IPS-18a (cell line): Measurements from ENCODE around the gene EIF4EBP3.

Experiments
- H3K27ac ChIP-seq: one replicate; pipeline ENCODE4 v1.5.1; 2013; ENCODE audit warnings: low read length
- H3K27me3 ChIP-seq: one replicate; pipeline ENCODE4 v1.6.1; 2013; ENCODE audit warnings: mild to moderate bottlenecking, low read length; ENCODE audit not compliant: control insufficient read depth, insufficient read depth
- H3K36me3 ChIP-seq: one replicate; pipeline ENCODE4 v1.6.1; 2013; ENCODE audit warnings: low read depth, low read length; ENCODE audit not compliant: control insufficient read depth
- H3K4me1 ChIP-seq: one replicate; pipeline ENCODE4 v1.6.1; 2013; ENCODE audit warnings: low read depth, low read length; ENCODE audit not compliant: control insufficient read depth
- H3K4me3 ChIP-seq: one replicate; pipeline ENCODE4 v1.5.1; 2013; ENCODE audit warnings: low read length
- H3K9ac ChIP-seq: one replicate; pipeline ENCODE4 v1.6.1; 2013; ENCODE audit warnings: mild to moderate bottlenecking, low read length, moderate library complexity
- H3K9me3 ChIP-seq: one replicate; pipeline ENCODE4 v1.6.1; 2013; ENCODE audit warnings: low read depth, low read length; ENCODE audit not compliant: control insufficient read depth

The EIF4EBP3 gene

GRCh38 chr5:140558542-140558941, 11.1 kb downstream of the EIF4EBP3 start:
- H3K4me1 ChIP-seq, result peaks cover 13% of the 10 kb centered on the region
- H3K27ac ChIP-seq, result no peak overlapping the region
- no peaks in the 10 kb centered on the region for H3K9me3 ChIP-seq
- no peak overlapping the region for H3K4me3 ChIP-seq
- no peaks in the 10 kb centered on the region for H3K27me3 ChIP-seq
- no peaks in the 10 kb centered on the region for H3K36me3 ChIP-seq
- H3K9ac ChIP-seq, result no peak overlapping the region

DNA sequence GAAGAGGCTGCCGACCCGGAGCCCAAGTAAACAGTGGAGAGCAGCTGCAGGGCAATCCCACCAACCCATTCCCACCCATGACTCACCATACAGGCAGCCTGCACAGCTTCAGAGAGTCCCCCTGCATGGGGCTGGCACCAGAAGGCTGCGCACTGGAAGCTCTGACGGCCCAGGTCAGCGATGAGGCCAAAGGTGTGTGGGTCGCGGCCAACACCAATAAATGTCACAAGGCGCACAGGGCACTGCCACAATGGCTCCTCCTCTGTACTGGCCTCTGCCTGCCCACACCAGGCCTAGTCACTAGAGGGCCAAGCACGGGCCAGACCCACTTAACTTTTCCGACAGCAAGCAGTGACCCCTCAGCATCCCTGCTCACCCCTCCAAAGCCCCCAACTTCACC, 12.8 kb downstream of the EIF4EBP3 start:
- Histone ChIP-seq H3K4me3 (no peak overlapping the region), H3K9ac (no peak overlapping the region)

GRCh38 chr5:140561753-140562523, 14.5 kb downstream of the EIF4EBP3 start:
- H3K27me3 ChIP-seq, result no peaks in the 10 kb centered on the region
- no peak overlapping the region for H3K4me3 ChIP-seq
- no peak overlapping the region for H3K9ac ChIP-seq

More for the DNA sequence above, 12.8 kb downstream of the EIF4EBP3 start:
- no peak overlapping the region for H3K27ac ChIP-seq
- peaks cover 18% of the 10 kb centered on the region for H3K4me1 ChIP-seq
- no peaks in the 10 kb centered on the region for H3K36me3 ChIP-seq
- H3K27me3 ChIP-seq, result no peaks in the 10 kb centered on the region
- H3K9me3 ChIP-seq, result no peaks in the 10 kb centered on the region

GRCh38 chr5:140563596-140563995, 16.1 kb downstream of the EIF4EBP3 start:
- H3K27me3 ChIP-seq, result no peaks in the 10 kb centered on the region
- peak overlapping the region; percentile 83 for H3K9ac ChIP-seq
- peak overlapping the region; percentile 90 for H3K4me3 ChIP-seq
- H3K27ac ChIP-seq, result no peak overlapping the region
- H3K4me1 ChIP-seq, result peaks cover 5% of the 10 kb centered on the region
- H3K9me3 ChIP-seq, result no peaks in the 10 kb centered on the region
- peaks cover 18% of the 10 kb centered on the region for H3K36me3 ChIP-seq

More at GRCh38 chr5:140561753-140562523, 14.5 kb downstream of the EIF4EBP3 start:
- Histone ChIP-seq H3K9me3 (no peaks in the 10 kb centered on the region), H3K27ac (no peak overlapping the region), H3K4me1 (peaks cover 10% of the 10 kb centered on the region), H3K36me3 (peaks cover 7% of the 10 kb centered on the region)

DNA sequence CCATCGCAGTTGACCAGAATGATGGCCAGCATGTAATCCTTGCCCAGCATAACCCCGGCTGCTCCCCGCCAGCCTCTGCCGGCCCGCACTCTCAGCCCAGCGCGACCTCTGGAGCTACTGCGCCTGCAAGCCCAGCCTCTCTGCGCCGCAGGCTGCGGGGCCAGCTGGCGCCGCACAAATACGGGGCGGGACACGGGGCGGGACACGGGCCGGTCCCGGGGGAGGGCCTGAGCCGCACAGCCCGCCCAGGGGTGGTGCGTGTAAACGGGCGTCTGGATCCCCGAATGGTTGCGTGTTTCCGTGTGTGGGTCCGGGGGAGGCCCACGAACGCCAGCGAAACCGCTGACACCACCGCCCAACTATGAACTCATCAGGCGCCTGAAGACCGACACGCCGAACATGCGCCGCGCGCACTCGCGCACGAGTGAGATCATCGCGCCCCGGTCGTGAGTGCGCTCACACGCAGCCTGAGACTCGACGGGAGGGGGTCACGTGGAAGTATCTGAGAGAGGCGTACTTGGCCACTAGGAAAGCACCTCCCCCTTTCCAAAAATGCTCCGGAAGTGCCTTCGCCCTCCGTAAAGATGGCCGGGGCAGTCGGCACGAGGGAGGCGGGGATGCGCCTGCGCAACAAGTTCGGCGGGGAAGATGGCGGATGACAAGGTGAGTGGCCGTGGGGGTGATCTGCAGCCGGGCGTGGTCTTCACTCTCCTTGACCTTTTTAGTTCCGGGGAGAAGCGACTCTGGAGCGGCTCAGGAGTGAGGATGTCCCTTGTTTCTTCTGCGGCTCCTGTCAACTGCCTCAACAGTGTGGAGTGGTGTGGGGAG, 16.9 kb downstream of the EIF4EBP3 start, which contains the start of the genes APBB3 and SLC35A4:
APBB3 (minus strand) TSS at position 403 of the 828 bp plus-strand sequence; CDS start at position 50, 353 bp downstream.
SLC35A4 (plus strand) TSS at position 633 of the 828 bp plus-strand sequence. CDS start 2,342 bp downstream, outside the sequence.
- H3K9ac ChIP-seq, result peak within 1 kb of the TSS; percentile 83
- H3K27ac ChIP-seq, result peak within 1 kb of the TSS; percentile 55
- H3K36me3 ChIP-seq, result peaks cover 18% of the 10 kb centered on the region
- H3K4me1 ChIP-seq, result peaks cover 5% of the 10 kb centered on the region
- H3K27me3 ChIP-seq, result no peaks in the 10 kb centered on the region
- peak within 1 kb of the TSS; percentile 90 for H3K4me3 ChIP-seq
- H3K9me3 ChIP-seq, result no peaks in the 10 kb centered on the region

GRCh38 chr5:140565024-140565779, 17.7 kb downstream of the EIF4EBP3 start:
- peaks cover 5% of the 10 kb centered on the region for H3K4me1 ChIP-seq
- H3K36me3 ChIP-seq, result peaks cover 18% of the 10 kb centered on the region
- no peaks in the 10 kb centered on the region for H3K9me3 ChIP-seq
- peak overlapping the region; percentile 90 for H3K4me3 ChIP-seq
- no peaks in the 10 kb centered on the region for H3K27me3 ChIP-seq
- peak overlapping the region; percentile 55 for H3K27ac ChIP-seq
- peak overlapping the region; percentile 83 for H3K9ac ChIP-seq

- peaks cover 18% of the 10 kb centered on the region for H3K36me3 ChIP-seq
- H3K9ac ChIP-seq, result peak overlapping the region; percentile 83
- H3K4me1 ChIP-seq, result peaks cover 5% of the 10 kb centered on the region
- H3K9me3 ChIP-seq, result no peaks in the 10 kb centered on the region
- peak overlapping the region; percentile 90 for H3K4me3 ChIP-seq
- H3K27ac ChIP-seq, result no peak overlapping the region
- no peaks in the 10 kb centered on the region for H3K27me3 ChIP-seq
Observed at GRCh38 chr5:140565780-140566095, 18.3 kb downstream of the EIF4EBP3 start.

- H3K36me3 ChIP-seq, result peaks cover 18% of the 10 kb centered on the region
Observed at GRCh38 chr5:140566665-140567064, 19.2 kb downstream of the EIF4EBP3 start.

GRCh38 chr5:140567136-140567818, 19.8 kb downstream of the EIF4EBP3 start:
- H3K36me3 ChIP-seq, result peaks cover 18% of the 10 kb centered on the region
- H3K27me3 ChIP-seq, result no peaks in the 10 kb centered on the region
- no peaks in the 10 kb centered on the region for H3K9me3 ChIP-seq
- no peak overlapping the region for H3K27ac ChIP-seq
- H3K4me3 ChIP-seq, result no peak overlapping the region
- peaks cover 5% of the 10 kb centered on the region for H3K4me1 ChIP-seq
- H3K9ac ChIP-seq, result no peak overlapping the region

More at GRCh38 chr5:140566665-140567064, 19.2 kb downstream of the EIF4EBP3 start:
- Histone ChIP-seq H3K9me3 (no peaks in the 10 kb centered on the region), H3K9ac (no peak overlapping the region), H3K27me3 (no peaks in the 10 kb centered on the region), H3K4me3 (no peak overlapping the region), H3K27ac (no peak overlapping the region), H3K4me1 (peaks cover 5% of the 10 kb centered on the region)

DNA sequence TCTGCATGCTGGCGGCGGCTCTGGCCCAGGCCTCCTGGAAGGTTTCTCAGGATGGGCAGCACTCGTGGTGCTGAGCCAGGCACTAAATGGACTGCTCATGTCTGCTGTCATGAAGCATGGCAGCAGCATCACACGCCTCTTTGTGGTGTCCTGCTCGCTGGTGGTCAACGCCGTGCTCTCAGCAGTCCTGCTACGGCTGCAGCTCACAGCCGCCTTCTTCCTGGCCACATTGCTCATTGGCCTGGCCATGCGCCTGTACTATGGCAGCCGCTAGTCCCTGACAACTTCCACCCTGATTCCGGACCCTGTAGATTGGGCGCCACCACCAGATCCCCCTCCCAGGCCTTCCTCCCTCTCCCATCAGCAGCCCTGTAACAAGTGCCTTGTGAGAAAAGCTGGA, 20.4 kb downstream of the EIF4EBP3 start:
- Histone ChIP-seq H3K36me3 (peaks cover 18% of the 10 kb centered on the region), H3K9ac (no peak overlapping the region), H3K4me1 (peaks cover 5% of the 10 kb centered on the region), H3K27ac (no peak overlapping the region), H3K4me3 (no peak overlapping the region), H3K27me3 (no peaks in the 10 kb centered on the region), H3K9me3 (no peaks in the 10 kb centered on the region)
